HG02884 (cell line): ENCODE measurements around the gene TSSC4.
A peak's percentile ranks its signal among the peaks of the same experiment; 100 is the strongest.
"Not testable (repeated sequence)": the region's sequence is repeated elsewhere in the genome, so short reads cannot be mapped to it uniquely, and the experiment has no call there.

ENCODE experiments used
- ATAC-seq: cut with Tn5 transposase; IDR thresholded peaks from one replicate; pipeline ENCODE4 v1.9.1; 2021; ENCODE audit warnings: mild to moderate bottlenecking, moderate library complexity; ENCODE audit not compliant: unreplicated experiment

Gene TSSC4

GRCh38 chr11:2400069-2400761, at the start of gene TSSC4:
TSS of gene TSSC4 (plus strand) at chr11:2400750. CDS start at chr11:2402634, 1,884 bp downstream.
- ATAC-seq, result peak; percentile 79

GRCh38 chr11:2351701-2352100, 48.8 kb upstream of the TSSC4 start:
- no peak for ATAC-seq

- ATAC-seq, result no peak
Measured at GRCh38 chr11:2352420-2352819, 48.1 kb upstream of the TSSC4 start.

- no peak for ATAC-seq
Measured at GRCh38 chr11:2355000-2355644, 45.4 kb upstream of the TSSC4 start.

GRCh38 chr11:2357246-2357645, 43.3 kb upstream of the TSSC4 start:
- no peak for ATAC-seq

- not testable (repeated sequence) for ATAC-seq
Measured at GRCh38 chr11:2357651-2358050, 42.9 kb upstream of the TSSC4 start.

- ATAC-seq, result no peak
Measured at GRCh38 chr11:2358754-2359442, 41.7 kb upstream of the TSSC4 start.

- no peak for ATAC-seq
Measured at GRCh38 chr11:2359557-2359956, 41.0 kb upstream of the TSSC4 start.

GRCh38 chr11:2360081-2360642, 40.4 kb upstream of the TSSC4 start:
- no peak for ATAC-seq

- ATAC-seq, result no peak
Measured at GRCh38 chr11:2361565-2361964, 39.0 kb upstream of the TSSC4 start.

- ATAC-seq, result no peak
Measured at GRCh38 chr11:2362414-2362813, 38.1 kb upstream of the TSSC4 start.

GRCh38 chr11:2363130-2363529, 37.4 kb upstream of the TSSC4 start:
- ATAC-seq, result no peak

- ATAC-seq, result no peak
Measured at GRCh38 chr11:2363577-2364370, 36.8 kb upstream of the TSSC4 start.

- ATAC-seq, result not testable (repeated sequence)
Measured at GRCh38 chr11:2364386-2364785, 36.2 kb upstream of the TSSC4 start.

- no peak for ATAC-seq
Measured at GRCh38 chr11:2365571-2366210, 34.9 kb upstream of the TSSC4 start.

GRCh38 chr11:2366276-2366675, 34.3 kb upstream of the TSSC4 start:
- ATAC-seq, result no peak

GRCh38 chr11:2366733-2367132, 33.8 kb upstream of the TSSC4 start:
- no peak for ATAC-seq

GRCh38 chr11:2367266-2368160, 33.0 kb upstream of the TSSC4 start:
- no peak for ATAC-seq

- ATAC-seq, result no peak
Measured at GRCh38 chr11:2368178-2368850, 32.2 kb upstream of the TSSC4 start.
